Left ventricle myocardium superior (tissue), 1 donor: ENCODE measurements around the gene DOCK3. TPM values are rescaled to one million over a fixed set of nuclear protein-coding genes. Genes with fewer than 3 reads are reported as not detected.
"Not testable (repeated sequence)": the region's sequence is repeated elsewhere in the genome, so short reads cannot be mapped to it uniquely, and the experiment has no call there.

ENCODE experiments used
- ATAC-seq: fragments of 200-7000 bp; cut with Tn5 transposase; one replicate; pipeline ENCODE4 v1.9.1; 2020; ENCODE audit warnings: mild to moderate bottlenecking, moderate library complexity
- DNase-seq: peaks from one replicate; pipeline ENCODE4 v3.0.0-alpha.2; 2020
- intact Hi-C: fragments of 100-400 bp; cut with micrococcal nuclease; formaldehyde crosslinking; loops from one replicate; pipeline ENCODE4 v1.11.0; 2022
- total RNA-seq: library from RNA; stranded (reverse); fragmentation: NEBNext Ultra II Directional; extraction: Animal tissue kit (Norgen Biotek cat#: 25700); gene quantifications from one replicate; pipeline ENCODE4 v1.2.1, GENCODE V29; 2021
- donor health status: DM: no; HTN: yes; CAD: no; lungs with severe emphysema.

DOCK3 gene
- total RNA-seq, 1 donor from 2014 or later = 3.8 TPM

GRCh38 chr3:51384726-51385473 lies 710.2 kb downstream of the DOCK3 start, which contains the start of gene MANF:
Gene MANF, plus strand, starts transcription at chr3:51385291. Its CDS starts 52 bp downstream, at chr3:51385343.
- intact Hi-C loops = no loop called here
- DNase-seq (peak; percentile 99), ATAC-seq (peak; percentile 98)

GRCh38 chr3:51385621-51386091 lies 710.9 kb downstream of the DOCK3 start:
- DNase-seq = no peak
- intact Hi-C loops = no loop called here
- no peak for ATAC-seq

- no peak for DNase-seq
- no peak for ATAC-seq
- intact Hi-C loops = no loop called here
Observed at GRCh38 chr3:51386159-51386851, 711.6 kb downstream of the DOCK3 start.

GRCh38 chr3:51386852-51387229 lies 712.1 kb downstream of the DOCK3 start:
- DNase-seq = no peak
- intact Hi-C loops = no loop called here
- no peak for ATAC-seq

- DNase-seq, ATAC-seq, intact Hi-C loops: not testable (repeated sequence)
Observed at GRCh38 chr3:51387281-51387680, 712.6 kb downstream of the DOCK3 start.

- no peak for DNase-seq
- intact Hi-C loops = no loop called here
- no peak for ATAC-seq
Observed at GRCh38 chr3:51388286-51389029, 713.7 kb downstream of the DOCK3 start.

GRCh38 chr3:51389423-51390183 lies 714.9 kb downstream of the DOCK3 start:
- intact Hi-C loops = no loop called here
- ATAC-seq = no peak
- DNase-seq = peak; percentile 66

GRCh38 chr3:51390246-51391074 lies 715.7 kb downstream of the DOCK3 start:
- ATAC-seq = no peak
- no peak for DNase-seq
- intact Hi-C loops = no loop called here

- ATAC-seq (peak; percentile 93), DNase-seq (peak; percentile 100)
- intact Hi-C loops = no loop called here
Observed at GRCh38 chr3:51391075-51391565, 716.4 kb downstream of the DOCK3 start, which contains the start of gene RBM15B. Gene RBM15B, plus strand, starts transcription at chr3:51391285. Its CDS starts 115 bp downstream, at chr3:51391400.

GRCh38 chr3:51391566-51392354 lies 717.0 kb downstream of the DOCK3 start:
- intact Hi-C loops = no loop called here
- DNase-seq (peak; percentile 60), ATAC-seq (no peak)

- no peak for DNase-seq
- intact Hi-C loops = no loop called here
- no peak for ATAC-seq
Observed at GRCh38 chr3:51392355-51393133, 717.8 kb downstream of the DOCK3 start.

- intact Hi-C loops = no loop called here
- ATAC-seq = no peak
- no peak for DNase-seq
Observed at GRCh38 chr3:51393134-51393495, 718.4 kb downstream of the DOCK3 start.

- DNase-seq (no peak), ATAC-seq (no peak)
- intact Hi-C loops = no loop called here
Observed at GRCh38 chr3:51393564-51393963, 718.8 kb downstream of the DOCK3 start.

GRCh38 chr3:51394541-51394940 lies 719.8 kb downstream of the DOCK3 start:
- DNase-seq = no peak
- no peak for ATAC-seq
- intact Hi-C loops = no loop called here

GRCh38 chr3:51395493-51396213 lies 720.9 kb downstream of the DOCK3 start:
- intact Hi-C loops = no loop called here
- no peak for ATAC-seq
- no peak for DNase-seq

GRCh38 chr3:51396401-51396800 lies 721.7 kb downstream of the DOCK3 start:
- ATAC-seq (no peak), DNase-seq (no peak)
- intact Hi-C loops = no loop called here
